ENCODE measurements around the gene SERINC4.
"Not testable (repeated sequence)": the region's sequence is repeated elsewhere in the genome, so short reads cannot be mapped to it uniquely, and the experiment has no call there.

SERINC4 gene

DNA sequence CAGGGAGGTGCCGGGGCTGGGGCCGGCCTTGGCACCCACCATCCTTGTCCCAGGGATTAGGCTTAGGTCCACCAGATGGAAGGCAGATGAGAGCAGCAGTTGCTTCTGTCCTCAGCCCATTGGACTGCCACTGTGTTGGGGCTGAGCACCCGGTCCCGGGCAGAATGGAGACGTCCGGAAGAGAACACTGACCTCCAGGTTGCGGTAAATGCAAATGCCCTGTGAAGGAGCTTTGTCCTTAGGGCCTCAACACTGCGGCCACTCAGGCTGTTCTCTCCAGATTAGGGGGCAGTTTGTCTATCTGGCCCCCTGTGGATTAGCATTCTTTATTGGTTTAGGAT is at the start of gene SERINC4:
Gene SERINC4 (minus strand): TSS at position 276 of the 341 bp plus-strand sequence. CDS start 234 bp downstream, at position 42.
- H3K36me3 ChIP-seq (ENCODE audit: control insufficient read depth in 1 of 2, insufficient read depth in 2 of 2, low read length in 2 of 2), result peaks cover 42 to 57% of the 10 kb centered on the region in 2 donors

DNA sequence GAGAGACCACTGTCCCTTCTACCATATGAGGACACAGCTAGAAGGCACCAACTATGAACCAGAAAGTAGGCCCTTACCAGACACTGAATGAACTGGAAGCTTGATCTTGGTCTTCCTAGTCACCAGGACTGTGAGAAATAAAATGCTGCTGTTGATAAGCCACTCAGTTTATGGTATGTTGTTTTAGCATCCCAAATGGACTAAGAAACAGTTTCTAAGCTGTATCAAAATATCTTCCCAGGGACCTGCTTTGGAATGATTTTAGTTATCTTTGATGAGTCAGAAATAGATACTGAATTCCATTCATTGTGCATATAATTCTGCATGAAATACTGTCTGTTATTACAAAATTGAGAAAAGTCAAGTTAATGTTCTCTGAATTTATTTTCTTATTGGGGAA is 45.4 kb upstream of the SERINC4 start:
- no peak overlapping the region for H3K27ac ChIP-seq (ENCODE audit: low read length)
- no peak overlapping the region for H3K4me3 ChIP-seq (ENCODE audit: low read depth in 1 of 2, low read length in 2 of 2)
- H3K9me3 ChIP-seq (ENCODE audit: control insufficient read depth in 1 of 2, low read length in 2 of 2), result no peaks in the 10 kb centered on the region
- H3K36me3 ChIP-seq (ENCODE audit: control insufficient read depth in 1 of 2, insufficient read depth in 2 of 2, low read length in 2 of 2), result peaks cover 0 to 16% of the 10 kb centered on the region in 2 donors
- no peaks in the 10 kb centered on the region for H3K4me1 ChIP-seq (ENCODE audit: control insufficient read depth in 1 of 2, insufficient read depth in 2 of 2, low read length in 2 of 2)
- H3K27me3 ChIP-seq (ENCODE audit: low read depth, low read length), result no peaks in the 10 kb centered on the region

More for the DNA sequence above, at the start of gene SERINC4:
- H3K9me3 ChIP-seq (ENCODE audit: control insufficient read depth in 1 of 2, low read length in 2 of 2), result no peaks in the 10 kb centered on the region
- no peaks in the 10 kb centered on the region for H3K27me3 ChIP-seq (ENCODE audit: low read depth, low read length)
- peak within 1 kb of the TSS; percentile 96 to 98 for H3K4me3 ChIP-seq (ENCODE audit: low read depth in 1 of 2, low read length in 2 of 2)
- peaks cover 22 to 32% of the 10 kb centered on the region in 2 donors for H3K4me1 ChIP-seq (ENCODE audit: control insufficient read depth in 1 of 2, insufficient read depth in 2 of 2, low read length in 2 of 2)
- peak within 1 kb of the TSS; percentile 98 for H3K27ac ChIP-seq (ENCODE audit: low read length)

GRCh38 chr15:43832485-43832884 is 32.5 kb upstream of the SERINC4 start:
- H3K27me3 ChIP-seq (ENCODE audit: low read depth, low read length); H3K27ac ChIP-seq (ENCODE audit: low read length); H3K4me3 ChIP-seq (ENCODE audit: low read depth in 1 of 2, low read length in 2 of 2); H3K4me1 ChIP-seq (ENCODE audit: control insufficient read depth in 1 of 2, insufficient read depth in 2 of 2, low read length in 2 of 2); H3K9me3 ChIP-seq (ENCODE audit: control insufficient read depth in 1 of 2, low read length in 2 of 2): not testable (repeated sequence)
- peaks cover 0 to 15% of the 10 kb centered on the region in 2 donors for H3K36me3 ChIP-seq (ENCODE audit: control insufficient read depth in 1 of 2, insufficient read depth in 2 of 2, low read length in 2 of 2)

- H3K4me1 ChIP-seq (ENCODE audit: control insufficient read depth in 1 of 2, insufficient read depth in 2 of 2, low read length in 2 of 2); H3K9me3 ChIP-seq (ENCODE audit: control insufficient read depth in 1 of 2, low read length in 2 of 2); H3K4me3 ChIP-seq (ENCODE audit: low read depth in 1 of 2, low read length in 2 of 2); H3K27ac ChIP-seq (ENCODE audit: low read length); H3K27me3 ChIP-seq (ENCODE audit: low read depth, low read length): not testable (repeated sequence)
- peaks cover 0 to 12% of the 10 kb centered on the region in 2 donors for H3K36me3 ChIP-seq (ENCODE audit: control insufficient read depth in 1 of 2, insufficient read depth in 2 of 2, low read length in 2 of 2)
These were observed 31.6 kb upstream of the SERINC4 start for GRCh38 chr15:43831519-43832052.

- not testable (repeated sequence) for H3K9me3 ChIP-seq (ENCODE audit: control insufficient read depth in 1 of 2, low read length in 2 of 2); H3K4me3 ChIP-seq (ENCODE audit: low read depth in 1 of 2, low read length in 2 of 2); H3K4me1 ChIP-seq (ENCODE audit: control insufficient read depth in 1 of 2, insufficient read depth in 2 of 2, low read length in 2 of 2); H3K27me3 ChIP-seq (ENCODE audit: low read depth, low read length); H3K27ac ChIP-seq (ENCODE audit: low read length); H3K36me3 ChIP-seq (ENCODE audit: control insufficient read depth in 1 of 2, insufficient read depth in 2 of 2, low read length in 2 of 2)
These were observed 30.8 kb upstream of the SERINC4 start for GRCh38 chr15:43830691-43831275.

DNA sequence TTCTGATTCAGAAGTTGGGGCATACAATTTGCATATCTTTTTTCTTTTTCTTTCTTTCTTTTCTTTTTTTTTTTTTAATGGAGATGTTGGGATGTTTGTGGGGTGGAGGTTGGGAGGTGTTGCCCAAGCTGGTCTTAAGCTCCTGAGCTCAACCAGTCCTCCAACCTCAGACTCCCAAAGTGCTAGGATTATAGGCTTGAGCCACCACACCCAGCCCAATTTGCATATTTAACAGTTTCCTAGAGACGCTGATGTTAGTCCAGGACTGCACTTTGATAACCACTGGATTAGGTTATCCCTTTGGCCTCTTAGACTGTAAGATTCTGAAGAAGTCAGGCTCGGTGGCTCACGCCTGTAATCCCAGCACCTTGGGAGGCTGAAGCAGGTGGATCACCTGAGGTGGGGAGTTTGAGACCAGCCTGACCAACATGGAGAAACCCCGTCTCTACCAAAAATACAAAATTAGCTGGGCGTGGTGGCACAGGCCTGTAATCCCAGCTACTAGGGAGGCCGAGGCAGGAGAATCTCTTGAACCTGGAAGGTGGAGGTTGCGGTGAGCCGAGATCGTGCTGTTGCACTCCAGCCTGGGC is 30.0 kb upstream of the SERINC4 start:
- H3K36me3 ChIP-seq (ENCODE audit: control insufficient read depth in 1 of 2, insufficient read depth in 2 of 2, low read length in 2 of 2); H3K27me3 ChIP-seq (ENCODE audit: low read depth, low read length); H3K4me1 ChIP-seq (ENCODE audit: control insufficient read depth in 1 of 2, insufficient read depth in 2 of 2, low read length in 2 of 2); H3K27ac ChIP-seq (ENCODE audit: low read length); H3K4me3 ChIP-seq (ENCODE audit: low read depth in 1 of 2, low read length in 2 of 2); H3K9me3 ChIP-seq (ENCODE audit: control insufficient read depth in 1 of 2, low read length in 2 of 2): not testable (repeated sequence)

DNA sequence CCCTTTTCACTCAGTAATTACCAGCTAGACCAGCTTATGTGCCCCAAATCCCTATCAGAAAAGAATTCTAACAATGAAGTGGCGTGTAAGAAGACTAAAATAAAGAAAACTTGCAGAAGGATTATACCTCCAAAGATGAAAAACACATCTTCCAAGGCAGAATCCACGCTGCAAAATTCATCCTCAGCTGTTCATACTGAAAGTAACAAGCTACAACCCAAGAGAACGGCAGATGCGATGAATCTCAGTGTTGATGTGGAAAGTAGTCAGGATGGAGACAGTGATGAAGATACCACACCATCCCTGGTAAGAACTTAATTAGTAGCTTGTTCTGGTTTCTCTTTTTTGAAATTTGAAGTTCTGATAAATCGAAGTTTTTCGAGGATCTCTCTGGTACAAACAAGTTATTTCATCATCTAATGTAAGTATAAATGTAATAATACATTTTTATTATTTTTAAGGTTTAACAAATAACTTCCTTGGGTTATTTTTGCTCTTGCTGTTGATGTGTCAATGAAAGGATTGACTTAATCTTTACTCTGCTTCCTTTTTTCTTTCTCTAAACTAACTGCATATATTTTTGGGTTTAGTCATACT is 28.1 kb upstream of the SERINC4 start:
- H3K4me1 ChIP-seq (ENCODE audit: control insufficient read depth in 1 of 2, insufficient read depth in 2 of 2, low read length in 2 of 2), result peaks cover 0 to 14% of the 10 kb centered on the region in 2 donors
- peak overlapping the region; percentile 27 for H3K27ac ChIP-seq (ENCODE audit: low read length)
- peak overlapping the region in 1 of 2 donors; percentile 27 for H3K4me3 ChIP-seq (ENCODE audit: low read depth in 1 of 2, low read length in 2 of 2)
- no peaks in the 10 kb centered on the region for H3K27me3 ChIP-seq (ENCODE audit: low read depth, low read length)
- no peaks in the 10 kb centered on the region for H3K9me3 ChIP-seq (ENCODE audit: control insufficient read depth in 1 of 2, low read length in 2 of 2)
- peaks cover 0 to 3% of the 10 kb centered on the region in 2 donors for H3K36me3 ChIP-seq (ENCODE audit: control insufficient read depth in 1 of 2, insufficient read depth in 2 of 2, low read length in 2 of 2)

GRCh38 chr15:43826508-43827341 is 26.7 kb upstream of the SERINC4 start, which contains the start of gene WDR76:
WDR76 (plus strand) TSS chr15:43827002; CDS start chr15:43827033, 31 bp downstream.
- H3K4me1 ChIP-seq (ENCODE audit: control insufficient read depth in 1 of 2, insufficient read depth in 2 of 2, low read length in 2 of 2), result peaks cover 5 to 24% of the 10 kb centered on the region in 2 donors
- H3K9me3 ChIP-seq (ENCODE audit: control insufficient read depth in 1 of 2, low read length in 2 of 2), result no peaks in the 10 kb centered on the region
- peaks cover 0 to 3% of the 10 kb centered on the region in 2 donors for H3K36me3 ChIP-seq (ENCODE audit: control insufficient read depth in 1 of 2, insufficient read depth in 2 of 2, low read length in 2 of 2)
- H3K27me3 ChIP-seq (ENCODE audit: low read depth, low read length), result no peaks in the 10 kb centered on the region
- peak within 1 kb of the TSS; percentile 37 for H3K27ac ChIP-seq (ENCODE audit: low read length)
- H3K4me3 ChIP-seq (ENCODE audit: low read depth in 1 of 2, low read length in 2 of 2), result peak within 1 kb of the TSS; percentile 55 to 72

- Histone ChIP-seq H3K4me3 (ENCODE audit: low read depth in 1 of 2, low read length in 2 of 2) (peak overlapping the region in 1 of 2 donors; percentile 55), H3K27me3 (ENCODE audit: low read depth, low read length) (no peaks in the 10 kb centered on the region), H3K4me1 (ENCODE audit: control insufficient read depth in 1 of 2, insufficient read depth in 2 of 2, low read length in 2 of 2) (peaks cover 5 to 26% of the 10 kb centered on the region in 2 donors), H3K27ac (ENCODE audit: low read length) (no peak overlapping the region), H3K36me3 (ENCODE audit: control insufficient read depth in 1 of 2, insufficient read depth in 2 of 2, low read length in 2 of 2) (peaks cover 0 to 3% of the 10 kb centered on the region in 2 donors), H3K9me3 (ENCODE audit: control insufficient read depth in 1 of 2, low read length in 2 of 2) (no peaks in the 10 kb centered on the region)
These were observed 26.0 kb upstream of the SERINC4 start for GRCh38 chr15:43826029-43826507.

- H3K4me1 ChIP-seq (ENCODE audit: control insufficient read depth in 1 of 2, insufficient read depth in 2 of 2, low read length in 2 of 2), result peaks cover 5 to 26% of the 10 kb centered on the region in 2 donors
- not testable (repeated sequence) for H3K9me3 ChIP-seq (ENCODE audit: control insufficient read depth in 1 of 2, low read length in 2 of 2); H3K4me3 ChIP-seq (ENCODE audit: low read depth in 1 of 2, low read length in 2 of 2); H3K36me3 ChIP-seq (ENCODE audit: control insufficient read depth in 1 of 2, insufficient read depth in 2 of 2, low read length in 2 of 2); H3K27ac ChIP-seq (ENCODE audit: low read length); H3K27me3 ChIP-seq (ENCODE audit: low read depth, low read length)
These were observed 25.3 kb upstream of the SERINC4 start for GRCh38 chr15:43825305-43825704.

Data from muscle layer of duodenum (tissue), 2 donors.